ENCODE data around the gene MAML3.

The MAML3 gene

GRCh38 chr4:140153718-140154571 is at the start of gene MAML3:
TSS of gene MAML3 (minus strand) at chr4:140154184. CDS start at chr4:140153327, 857 bp downstream.
- DNase-seq, result peak; percentile 98

DNA sequence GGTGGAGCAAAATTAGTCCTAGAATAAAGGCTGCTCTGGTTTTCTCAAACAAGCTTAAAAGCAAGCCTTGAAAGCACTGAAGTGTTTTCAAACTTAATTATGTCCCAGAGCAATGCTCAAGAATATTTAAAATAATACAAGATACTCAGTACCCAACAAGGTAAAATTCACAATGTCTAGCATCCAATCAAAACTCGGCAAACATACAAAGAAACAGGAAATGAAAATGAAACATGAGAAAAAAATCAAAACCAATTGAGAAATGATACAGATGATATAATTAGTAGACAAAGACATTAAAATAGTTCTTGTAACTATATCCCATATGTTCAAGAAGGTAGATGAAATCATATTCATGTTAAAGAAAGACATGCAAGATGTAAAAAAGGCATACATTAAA is 45.0 kb upstream of the MAML3 start:
- DNase-seq, result no peak

DNA sequence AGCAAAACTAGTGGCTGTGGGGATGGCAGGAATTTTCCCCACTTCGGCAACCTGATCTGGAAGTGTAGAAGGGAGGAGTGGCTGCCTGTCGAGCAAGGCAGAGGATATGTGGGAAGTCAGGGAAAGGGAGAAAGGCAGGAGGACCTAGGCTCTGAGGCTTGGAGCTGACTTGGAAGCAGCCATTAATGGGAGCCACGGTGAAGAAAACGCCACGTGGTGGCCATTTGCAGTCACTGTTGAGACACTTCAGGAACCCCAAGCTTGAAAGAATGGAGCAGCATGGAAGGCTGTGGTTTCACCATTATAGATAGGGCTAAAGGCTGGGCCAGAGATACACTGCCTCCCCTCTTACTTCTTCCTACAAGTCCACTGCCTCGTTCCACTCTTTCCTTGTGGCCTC is 41.8 kb upstream of the MAML3 start:
- DNase-seq, result no peak

DNA sequence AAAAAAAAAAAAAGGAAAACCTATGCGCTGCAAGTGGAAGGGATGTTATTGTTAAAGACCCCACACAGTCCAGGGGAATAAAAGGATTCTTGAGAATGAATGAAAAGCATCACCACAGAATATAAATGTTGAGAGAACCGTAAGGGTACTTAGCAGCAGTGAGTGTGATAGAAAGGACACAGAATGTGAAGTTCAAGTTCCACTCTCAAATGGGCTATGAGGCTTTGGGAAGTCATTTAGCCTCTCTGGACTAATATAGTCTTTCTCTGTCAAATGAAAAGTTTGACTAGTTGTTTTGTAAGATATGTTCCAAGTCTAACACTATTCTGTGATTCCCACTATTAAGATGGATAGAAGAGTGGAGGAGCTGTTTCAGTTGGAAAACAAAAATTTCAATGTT is 35.8 kb upstream of the MAML3 start:
- no peak for DNase-seq

GRCh38 chr4:140188975-140189374 is 35.0 kb upstream of the MAML3 start:
- no peak for DNase-seq

GRCh38 chr4:140187316-140187695 is 33.3 kb upstream of the MAML3 start:
- DNase-seq, result no peak

DNA sequence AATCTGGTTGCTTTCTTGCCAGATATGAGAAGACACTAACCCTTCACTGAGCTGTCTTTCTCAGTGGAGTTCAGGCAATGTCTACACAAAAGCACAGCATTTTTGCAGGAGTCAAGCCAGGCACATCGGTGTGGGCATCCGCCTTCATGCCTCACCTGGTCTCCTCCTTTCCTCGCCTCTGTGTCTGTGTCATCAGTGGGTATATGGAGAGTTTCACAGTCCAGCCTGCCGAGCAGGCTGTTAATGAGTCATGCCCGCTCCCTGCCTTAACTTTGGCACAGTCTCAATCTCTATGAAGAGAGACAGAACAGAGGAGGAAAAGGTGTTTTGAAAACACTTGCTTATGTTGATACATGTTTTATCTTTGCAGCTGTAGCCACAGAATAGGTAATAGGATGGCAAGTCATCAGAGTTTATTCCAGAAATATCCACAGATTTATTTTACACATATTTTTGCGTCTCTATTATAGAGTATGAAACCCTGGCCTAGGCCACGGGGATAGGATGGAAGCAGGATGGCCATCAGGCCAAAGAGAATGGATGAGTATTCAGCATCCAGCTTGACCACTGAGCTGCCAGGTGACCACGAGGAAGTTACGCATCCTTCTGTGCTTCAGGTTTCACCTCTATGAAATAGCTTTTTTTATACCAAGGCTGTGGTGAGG is 32.8 kb upstream of the MAML3 start:
- no peak for DNase-seq

DNA sequence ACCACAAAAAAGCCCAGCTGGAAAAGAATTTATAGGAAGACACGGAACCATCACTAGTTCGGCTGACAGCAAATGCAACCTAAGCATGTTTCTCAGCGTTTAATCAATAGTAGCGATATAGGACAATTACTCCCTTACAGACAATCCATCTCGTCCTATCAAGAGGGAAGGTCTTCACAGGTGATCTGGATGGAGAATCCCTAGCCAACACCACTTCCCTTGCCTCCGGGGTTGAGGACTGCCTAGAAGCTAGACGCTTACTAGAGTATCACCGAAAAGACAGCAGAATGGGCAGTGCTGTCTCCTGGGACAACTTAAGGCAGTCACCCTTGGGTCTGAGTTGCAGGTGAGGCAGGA is 32.1 kb upstream of the MAML3 start:
- no peak for DNase-seq

- no peak for DNase-seq
These were observed 31.6 kb upstream of the MAML3 start for GRCh38 chr4:140185412-140186081.

DNA sequence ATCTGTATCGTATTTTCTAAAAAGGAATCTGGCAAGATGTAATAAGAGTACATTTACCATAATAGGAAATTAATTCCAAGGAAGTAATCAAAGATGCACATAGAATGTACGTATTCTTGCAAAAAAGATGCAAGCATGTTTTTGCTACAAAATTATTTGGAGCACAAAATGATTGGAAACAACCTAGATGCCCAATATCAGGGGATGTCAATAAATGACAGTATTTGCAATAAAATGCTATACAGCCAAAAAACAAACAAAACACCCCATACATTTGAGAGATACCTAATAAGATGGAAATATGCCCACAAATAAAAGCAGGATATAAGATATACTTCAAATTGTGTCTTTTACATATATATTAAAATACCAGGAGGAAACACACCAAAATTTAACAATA is 29.3 kb upstream of the MAML3 start:
- no peak for DNase-seq

- no peak for DNase-seq
These were observed 26.6 kb upstream of the MAML3 start for GRCh38 chr4:140180577-140180976.

- DNase-seq, result no peak
These were observed 22.8 kb upstream of the MAML3 start for GRCh38 chr4:140176735-140177134.

- DNase-seq, result no peak
These were observed 20.6 kb upstream of the MAML3 start for GRCh38 chr4:140174543-140174942.

DNA sequence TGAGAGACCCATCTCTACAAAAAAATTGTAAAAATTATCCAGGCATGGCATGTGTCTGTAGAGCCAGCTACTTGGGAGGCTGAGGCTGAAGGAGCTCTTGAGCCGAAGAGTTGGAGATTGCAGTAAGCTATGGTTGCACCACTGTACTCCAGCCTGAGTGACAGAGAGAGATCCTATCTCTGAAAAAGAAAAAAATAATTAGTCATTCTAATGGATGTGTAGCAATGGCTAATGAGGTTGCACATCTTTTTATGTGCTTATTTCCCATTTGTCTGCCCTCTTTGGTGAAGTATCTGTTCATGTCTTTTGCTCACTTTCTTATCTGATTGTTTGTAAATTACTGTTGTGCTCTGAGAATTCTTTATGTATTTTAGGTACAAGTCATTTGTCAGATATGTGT is 19.0 kb upstream of the MAML3 start:
- peak; percentile 64 for DNase-seq

DNA sequence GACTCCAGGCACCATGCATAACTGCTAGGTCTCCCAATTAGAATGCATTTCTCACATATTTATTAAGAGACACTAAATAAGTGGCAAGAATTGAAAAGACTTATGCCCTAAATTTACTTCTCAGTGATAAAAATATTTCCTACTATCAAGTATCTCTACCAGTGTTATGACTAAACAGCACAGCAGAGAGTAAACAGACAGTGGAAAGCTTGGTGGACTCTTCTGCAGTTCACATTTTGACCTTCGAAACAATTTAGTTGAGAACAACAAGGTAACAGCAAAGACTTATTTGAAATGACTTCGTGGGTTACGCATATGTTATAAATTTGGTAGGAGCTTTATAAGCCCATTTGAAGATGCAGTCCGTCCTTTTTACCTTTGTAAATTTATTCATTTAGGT is 16.3 kb upstream of the MAML3 start:
- no peak for DNase-seq

- no peak for DNase-seq
These were observed 15.0 kb upstream of the MAML3 start for GRCh38 chr4:140168936-140169335.

DNA sequence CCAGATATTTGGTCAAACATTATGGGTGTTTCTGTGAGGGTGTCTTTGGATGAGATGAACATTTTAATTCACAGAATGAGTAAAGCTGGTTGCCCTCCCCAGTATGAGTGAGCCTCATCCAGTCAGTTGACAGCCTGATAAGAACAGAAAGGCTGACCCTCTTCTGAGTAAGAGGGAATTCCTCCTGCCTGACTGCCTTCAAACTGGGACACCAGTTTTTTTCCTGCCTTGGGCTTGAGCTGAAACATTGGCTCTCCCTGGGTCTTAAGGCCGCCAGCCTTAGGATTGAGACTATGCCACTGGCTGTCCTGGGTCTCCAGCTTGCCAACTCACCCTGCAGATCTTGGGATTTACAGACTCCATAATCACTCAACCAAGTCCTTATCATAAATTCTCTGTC is 14.5 kb upstream of the MAML3 start:
- no peak for DNase-seq

DNA sequence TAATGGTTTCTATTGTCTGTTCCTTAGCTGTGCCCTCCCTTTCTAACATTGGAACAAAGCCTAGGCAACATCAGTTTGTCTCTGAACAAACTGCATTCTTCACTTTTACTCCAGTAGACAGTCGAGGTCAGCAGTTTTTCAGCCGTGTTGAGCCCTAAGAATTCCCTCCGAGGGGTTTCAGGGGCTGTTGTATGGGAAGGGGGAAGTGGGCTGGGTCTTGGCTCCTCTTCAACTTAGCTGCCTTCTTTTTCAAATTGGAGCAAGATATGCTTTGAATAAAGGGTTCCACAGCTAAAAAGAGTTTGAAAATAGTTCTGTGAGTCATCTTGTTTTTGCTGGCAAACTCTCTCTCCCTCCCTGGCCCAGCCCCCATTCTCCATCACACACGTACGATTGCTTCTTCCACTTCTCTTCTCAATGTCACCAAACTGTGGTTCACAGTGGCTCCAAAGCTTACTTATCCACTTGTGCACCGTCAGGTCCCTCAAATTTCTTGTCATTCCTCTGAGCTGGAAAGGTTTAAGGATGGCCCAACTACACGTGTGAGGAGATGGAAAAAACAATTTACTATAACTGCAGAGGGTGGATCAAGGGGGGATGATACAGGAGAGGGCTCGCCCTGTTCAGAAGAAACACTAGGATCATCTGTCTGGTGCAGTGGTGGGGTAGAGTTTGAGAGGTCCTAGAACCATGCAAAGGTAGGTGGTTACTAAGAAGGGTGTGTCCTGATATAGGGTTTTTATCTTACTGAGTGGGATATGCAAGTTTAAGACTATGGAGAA is 9.2 kb upstream of the MAML3 start:
- peak; percentile 29 for DNase-seq

GRCh38 chr4:140162596-140162995 is 8.6 kb upstream of the MAML3 start:
- no peak for DNase-seq

DNA sequence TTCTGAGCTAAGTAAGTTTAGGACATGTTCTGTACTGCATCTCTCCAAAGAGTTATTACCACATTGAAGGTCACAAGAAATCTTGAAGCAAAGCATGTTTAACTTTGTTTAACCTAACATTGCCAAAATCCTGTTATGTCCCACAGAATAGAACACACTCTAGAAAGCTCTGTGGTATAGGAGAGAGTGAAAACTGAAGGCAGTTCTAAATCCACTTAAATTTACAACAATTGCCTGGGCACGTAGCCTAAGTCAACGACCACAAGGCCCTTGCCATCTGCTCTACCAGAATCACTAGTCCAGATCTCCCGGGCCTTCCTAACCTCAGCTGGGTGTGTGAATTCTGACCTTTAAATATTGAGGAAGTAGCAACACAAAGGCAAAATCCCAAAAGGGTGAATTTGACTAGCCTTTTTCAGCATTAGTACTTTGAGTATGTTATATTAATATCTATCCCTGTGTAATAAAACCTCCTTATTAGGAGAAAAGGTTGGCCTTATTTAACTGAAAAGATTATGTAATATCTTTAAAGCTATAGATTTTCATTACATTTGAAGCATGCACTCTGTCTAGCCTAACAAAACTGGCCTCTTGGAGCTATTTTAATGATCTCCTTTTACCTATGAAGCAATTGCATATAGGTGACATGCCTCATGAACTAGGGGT is 4.5 kb upstream of the MAML3 start:
- DNase-seq, result peak; percentile 90

- DNase-seq, result no peak
These were observed 3.4 kb upstream of the MAML3 start for GRCh38 chr4:140157341-140157740.

DNA sequence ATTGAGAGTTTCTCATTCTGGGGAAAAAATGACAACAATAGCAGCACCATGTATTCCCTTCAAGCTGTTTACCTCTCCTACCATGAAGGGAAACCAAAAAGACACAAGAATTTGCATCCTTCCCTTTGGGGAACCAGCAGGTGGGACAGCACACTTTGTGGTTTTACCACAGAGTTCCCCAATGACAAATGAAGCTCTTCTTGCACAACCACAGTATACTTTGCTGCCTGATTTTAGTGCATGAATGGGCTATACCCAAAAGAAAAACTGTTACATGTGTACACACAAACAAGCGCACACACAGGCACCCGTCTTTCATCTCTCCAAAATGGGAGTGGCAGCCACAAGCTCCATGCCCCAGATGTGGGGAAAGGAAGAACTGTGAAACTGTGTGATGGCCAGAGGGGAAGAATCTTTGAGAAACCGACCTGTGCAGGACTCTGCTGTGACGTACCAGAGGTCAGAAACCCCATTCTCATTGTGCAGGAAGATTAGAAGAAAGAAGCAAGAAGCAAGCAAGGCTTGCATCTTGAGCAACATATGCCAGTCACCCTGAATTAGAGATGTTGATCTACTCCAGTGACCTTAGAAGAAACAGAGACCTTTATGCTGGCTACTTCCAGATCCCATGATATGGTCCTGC is 2.7 kb upstream of the MAML3 start:
- peak; percentile 75 for DNase-seq

Data from hematopoietic multipotent progenitor cell treated with erythropoietin and hydrocortisone succinate and interleukin-3 and kit ligand, for 4 days (in vitro differentiated cells).